ENCODE results near the gene RNGTT.
A peak's percentile ranks its signal among the peaks of the same experiment; 100 is the strongest.
"Not testable (repeated sequence)": the region's sequence is repeated elsewhere in the genome, so short reads cannot be mapped to it uniquely, and the experiment has no call there.

RNGTT gene

GRCh38 chr6:88761237-88762031 lies 202.0 kb downstream of the RNGTT start:
- peak; percentile 63 for FAIRE-seq
- no peak for TF ChIP-seq POLR2AphosphoS5 (IDR thresholded peaks at IDR 0.05; ENCODE audit: low read depth, low read length)
- TF ChIP-seq PAX5 (IDR thresholded peaks at IDR 0.05; ENCODE audit: insufficient read depth, low read length, severe bottlenecking): no peak
- no peak for TF ChIP-seq POU2F2 (IDR thresholded peaks at IDR 0.05; ENCODE audit: low read depth, low read length)
- no peak for TF ChIP-seq POLR2A (IDR thresholded peaks at IDR 0.05; ENCODE audit: low read depth, low read length)
- no peak for TF ChIP-seq SPI1 (IDR thresholded peaks at IDR 0.05; ENCODE audit: low read depth, low read length)
- no peak for TF ChIP-seq TAF1 (IDR thresholded peaks at IDR 0.05; ENCODE audit: low read depth, low read length)
- no peak for DNase-seq (ENCODE audit: insufficient read length, low spot score)

GRCh38 chr6:88760091-88760490 lies 203.3 kb downstream of the RNGTT start:
- TF ChIP-seq POLR2A (IDR thresholded peaks at IDR 0.05; ENCODE audit: low read depth, low read length): no peak
- TF ChIP-seq TAF1 (IDR thresholded peaks at IDR 0.05; ENCODE audit: low read depth, low read length): no peak
- TF ChIP-seq POU2F2 (IDR thresholded peaks at IDR 0.05; ENCODE audit: low read depth, low read length): no peak
- TF ChIP-seq POLR2AphosphoS5 (IDR thresholded peaks at IDR 0.05; ENCODE audit: low read depth, low read length): no peak
- TF ChIP-seq SPI1 (IDR thresholded peaks at IDR 0.05; ENCODE audit: low read depth, low read length): no peak
- TF ChIP-seq PAX5 (IDR thresholded peaks at IDR 0.05; ENCODE audit: insufficient read depth, low read length, severe bottlenecking): no peak
- FAIRE-seq (no peak), DNase-seq (ENCODE audit: insufficient read length, low spot score) (no peak)

- FAIRE-seq: no peak
Observed at GRCh38 chr6:88750936-88751335, 212.5 kb downstream of the RNGTT start.

GRCh38 chr6:88749849-88750248 lies 213.6 kb downstream of the RNGTT start:
- TF ChIP-seq POLR2AphosphoS5 (IDR thresholded peaks at IDR 0.05; ENCODE audit: low read depth, low read length) (no peak), POLR2A (IDR thresholded peaks at IDR 0.05; ENCODE audit: low read depth, low read length) (no peak)
- DNase-seq (ENCODE audit: insufficient read length, low spot score) (no peak), FAIRE-seq (no peak)

More at GRCh38 chr6:88750936-88751335, 212.5 kb downstream of the RNGTT start:
- no peak for DNase-seq (ENCODE audit: insufficient read length, low spot score)
- TF ChIP-seq POLR2AphosphoS5 (IDR thresholded peaks at IDR 0.05; ENCODE audit: low read depth, low read length) (no peak), POLR2A (IDR thresholded peaks at IDR 0.05; ENCODE audit: low read depth, low read length) (no peak), POU2F2 (IDR thresholded peaks at IDR 0.05; ENCODE audit: low read depth, low read length) (no peak), SPI1 (IDR thresholded peaks at IDR 0.05; ENCODE audit: low read depth, low read length) (no peak), TAF1 (IDR thresholded peaks at IDR 0.05; ENCODE audit: low read depth, low read length) (no peak), PAX5 (IDR thresholded peaks at IDR 0.05; ENCODE audit: insufficient read depth, low read length, severe bottlenecking) (no peak)

GRCh38 chr6:88748141-88748540 lies 215.3 kb downstream of the RNGTT start:
- no peak for FAIRE-seq
- TF ChIP-seq POLR2AphosphoS5 (IDR thresholded peaks at IDR 0.05; ENCODE audit: low read depth, low read length) (no peak), PAX5 (IDR thresholded peaks at IDR 0.05; ENCODE audit: insufficient read depth, low read length, severe bottlenecking) (no peak), POU2F2 (IDR thresholded peaks at IDR 0.05; ENCODE audit: low read depth, low read length) (no peak), POLR2A (IDR thresholded peaks at IDR 0.05; ENCODE audit: low read depth, low read length) (no peak), SPI1 (IDR thresholded peaks at IDR 0.05; ENCODE audit: low read depth, low read length) (no peak), TAF1 (IDR thresholded peaks at IDR 0.05; ENCODE audit: low read depth, low read length) (no peak)
- DNase-seq (ENCODE audit: insufficient read length, low spot score): no peak

GRCh38 chr6:88741939-88742338 lies 221.5 kb downstream of the RNGTT start:
- DNase-seq (ENCODE audit: insufficient read length, low spot score) (no peak), FAIRE-seq (no peak)
- TF ChIP-seq POLR2A (IDR thresholded peaks at IDR 0.05; ENCODE audit: low read depth, low read length) (no peak), POU2F2 (IDR thresholded peaks at IDR 0.05; ENCODE audit: low read depth, low read length) (no peak), TAF1 (IDR thresholded peaks at IDR 0.05; ENCODE audit: low read depth, low read length) (no peak), POLR2AphosphoS5 (IDR thresholded peaks at IDR 0.05; ENCODE audit: low read depth, low read length) (no peak), PAX5 (IDR thresholded peaks at IDR 0.05; ENCODE audit: insufficient read depth, low read length, severe bottlenecking) (no peak), SPI1 (IDR thresholded peaks at IDR 0.05; ENCODE audit: low read depth, low read length) (no peak)

- DNase-seq (ENCODE audit: insufficient read length, low spot score) (no peak), FAIRE-seq (peak; percentile 50)
- no peak for TF ChIP-seq TAF1 (IDR thresholded peaks at IDR 0.05; ENCODE audit: low read depth, low read length)
- TF ChIP-seq PAX5 (IDR thresholded peaks at IDR 0.05; ENCODE audit: insufficient read depth, low read length, severe bottlenecking): no peak
- TF ChIP-seq POLR2A (IDR thresholded peaks at IDR 0.05; ENCODE audit: low read depth, low read length): no peak
- TF ChIP-seq POLR2AphosphoS5 (IDR thresholded peaks at IDR 0.05; ENCODE audit: low read depth, low read length): no peak
- TF ChIP-seq POU2F2 (IDR thresholded peaks at IDR 0.05; ENCODE audit: low read depth, low read length): no peak
Observed at GRCh38 chr6:88741071-88741470, 222.3 kb downstream of the RNGTT start.

GRCh38 chr6:88734544-88734943 lies 228.9 kb downstream of the RNGTT start:
- no peak for DNase-seq (ENCODE audit: insufficient read length, low spot score)
- FAIRE-seq: peak; percentile 66
- TF ChIP-seq TAF1 (IDR thresholded peaks at IDR 0.05; ENCODE audit: low read depth, low read length) (no peak), SPI1 (IDR thresholded peaks at IDR 0.05; ENCODE audit: low read depth, low read length) (no peak), POLR2AphosphoS5 (IDR thresholded peaks at IDR 0.05; ENCODE audit: low read depth, low read length) (no peak)

- TF ChIP-seq SPI1 (IDR thresholded peaks at IDR 0.05; ENCODE audit: low read depth, low read length) (no peak), POLR2A (IDR thresholded peaks at IDR 0.05; ENCODE audit: low read depth, low read length) (no peak), PAX5 (IDR thresholded peaks at IDR 0.05; ENCODE audit: insufficient read depth, low read length, severe bottlenecking) (no peak), POLR2AphosphoS5 (IDR thresholded peaks at IDR 0.05; ENCODE audit: low read depth, low read length) (no peak), POU2F2 (IDR thresholded peaks at IDR 0.05; ENCODE audit: low read depth, low read length) (no peak), TAF1 (IDR thresholded peaks at IDR 0.05; ENCODE audit: low read depth, low read length) (no peak)
- DNase-seq (ENCODE audit: insufficient read length, low spot score): no peak
- no peak for FAIRE-seq
Observed at GRCh38 chr6:88730611-88731011, 232.8 kb downstream of the RNGTT start.

GRCh38 chr6:88728756-88729155 lies 234.7 kb downstream of the RNGTT start:
- FAIRE-seq: no peak
- DNase-seq (ENCODE audit: insufficient read length, low spot score): no peak
- TF ChIP-seq POU2F2 (IDR thresholded peaks at IDR 0.05; ENCODE audit: low read depth, low read length): no peak
- TF ChIP-seq SPI1 (IDR thresholded peaks at IDR 0.05; ENCODE audit: low read depth, low read length): no peak
- no peak for TF ChIP-seq PAX5 (IDR thresholded peaks at IDR 0.05; ENCODE audit: insufficient read depth, low read length, severe bottlenecking)

GRCh38 chr6:88726409-88726808 lies 237.0 kb downstream of the RNGTT start:
- DNase-seq (ENCODE audit: insufficient read length, low spot score): not testable (repeated sequence)

More at GRCh38 chr6:88726409-88726808, 237.0 kb downstream of the RNGTT start:
- FAIRE-seq: not testable (repeated sequence)

Measured in GM12891 (cell line).